HepG2 (cell line): ENCODE measurements around the gene ZBTB17. TPM values are rescaled to one million over a fixed set of nuclear protein-coding genes. Genes with fewer than 3 reads are reported as not detected.

ENCODE experiments used
- ETV5 ChIP-seq: IDR thresholded peaks from 2 replicates; pipeline ENCODE4 v1.6.1; 2018; ENCODE audit warnings: missing biosample characterization, missing genetic modification reagents, inconsistent platforms, borderline replicate concordance
- GATAD2A ChIP-seq: IDR thresholded peaks from 2 replicates; pipeline ENCODE4 v1.6.1; 2016
- GFI1 ChIP-seq: sonication (generic); formaldehyde crosslinking; IDR thresholded peaks from 2 replicates; pipeline ENCODE4 v1.5.0; 2020; ENCODE audit warnings: missing genetic modification reagents, mild to moderate bottlenecking, borderline replicate concordance
- HNRNPL ChIP-seq: fragments of 200-400 bp; formaldehyde crosslinking; IDR thresholded peaks from 2 replicates; pipeline ENCODE4 v1.6.1; 2017; ENCODE audit warnings: mild to moderate bottlenecking, low read depth, low read length
- KAT2B ChIP-seq: fragments of 150-350 bp; IDR thresholded peaks from 2 replicates; pipeline ENCODE4 v1.6.1; 2014; ENCODE audit warnings: low read depth, low read length, borderline replicate concordance
- KDM3A ChIP-seq: IDR thresholded peaks from 2 replicates; pipeline ENCODE4 v1.6.1; 2018; ENCODE audit warnings: low read depth, missing compliant biosample characterization
- KDM5B ChIP-seq: sonication (generic); formaldehyde crosslinking; IDR thresholded peaks from 2 replicates; pipeline ENCODE4 v1.4.0; 2020; ENCODE audit warnings: missing genetic modification reagents, mild to moderate bottlenecking, borderline replicate concordance
- KLF9 ChIP-seq: IDR thresholded peaks from 2 replicates; pipeline ENCODE4 v1.6.1; 2016; ENCODE audit warnings: low read depth
- PBX2 ChIP-seq: IDR thresholded peaks from 2 replicates; pipeline ENCODE4 v1.6.1; 2016; ENCODE audit warnings: control low read depth
- POLR2A ChIP-seq, 2 experiments: IDR thresholded peaks; 2 replicates each; pipeline ENCODE4 v1.6.1; 2011; ENCODE audit warnings: low read depth in 2 of 2, low read length in 2 of 2, mild to moderate bottlenecking in 1 of 2, moderate library complexity in 1 of 2; ENCODE audit not compliant: insufficient read depth in 1 of 2
- SMYD3 ChIP-seq: sonication (generic); formaldehyde crosslinking; IDR thresholded peaks from 2 replicates; pipeline ENCODE4 v1.8.1; 2023; ENCODE audit warnings: mild to moderate bottlenecking, missing genetic modification reagents
- TFE3 ChIP-seq: IDR thresholded peaks from 2 replicates; pipeline ENCODE4 v1.6.1; 2016
- YY1 ChIP-seq: IDR thresholded peaks from 2 replicates; pipeline ENCODE4 v1.6.1; 2011; ENCODE audit warnings: low read length, low read depth, moderate library complexity, mild to moderate bottlenecking; ENCODE audit not compliant: insufficient read depth, insufficient replicate concordance
- ZKSCAN1 ChIP-seq: fragments of 150-350 bp; IDR thresholded peaks from 2 replicates; pipeline ENCODE4 v1.6.1; 2014; ENCODE audit warnings: low read length
- ZSCAN21 ChIP-seq: sonication (generic); formaldehyde crosslinking; IDR thresholded peaks from 2 replicates; pipeline ENCODE4 v1.8.0; 2022; ENCODE audit warnings: mild to moderate bottlenecking, missing genetic modification reagents, moderate library complexity, borderline replicate concordance
- polyA plus RNA-seq, 8 experiments: library from polyadenylated mRNA; depleted of rRNA in 3 of 8; stranded (reverse) in 7 of 8; unstranded in 1 of 8; fragments of >200 nt; fragmentation: Illumina TruSeq in 4 of 8; extraction: Trizol in 4 of 8; gene quantifications; 2 replicates each; pipeline versions ENCODE4 v1.2.1 to v1.2.3, GENCODE V29; 2011 to 2016; ENCODE audit warnings: low read depth in 4 of 8, missing spikeins in 1 of 8, mixed read lengths in 1 of 8; ENCODE audit not compliant: insufficient read depth in 1 of 8
- total RNA-seq, 5 experiments: library from RNA; depleted of rRNA; stranded (reverse); fragments of >200 nt; fragmentation: Illumina TruSeq; extraction: Trizol; gene quantifications; 2 replicates each; pipeline ENCODE4 v1.2.3, GENCODE V29; 2016; ENCODE audit warnings: low read depth in 1 of 5
- TF ChIP-seq, protein P1 (sequence below): sonication (generic); formaldehyde crosslinking; conservative IDR thresholded peaks from 2 replicates; pipeline ENCODE4 v1.4.0; 2020; ENCODE audit warnings: mild to moderate bottlenecking, missing genetic modification reagents, moderate library complexity
- TF ChIP-seq, protein P2 (sequence below): IDR thresholded peaks from 2 replicates; pipeline ENCODE4 v1.6.1; 2012; ENCODE audit warnings: inconsistent platforms
- TF ChIP-seq, protein P3 (sequence below): sonication (generic); formaldehyde crosslinking; IDR thresholded peaks from 2 replicates; pipeline ENCODE4 v1.4.0; 2020; ENCODE audit warnings: mild to moderate bottlenecking, missing genetic modification reagents
- TF ChIP-seq, protein P4 (sequence below): sonication (generic); formaldehyde crosslinking; IDR thresholded peaks from 2 replicates; pipeline ENCODE4 v1.9.0; 2022; ENCODE audit warnings: missing genetic modification reagents, mild to moderate bottlenecking, borderline replicate concordance

ZBTB17 gene
- total and polyA plus RNA-seq, 2 of the 13 experiments (the other 11 are each of a cell fraction or from before 2014, with no cell fraction given), result 16.7 to 17.0 TPM

DNA sequence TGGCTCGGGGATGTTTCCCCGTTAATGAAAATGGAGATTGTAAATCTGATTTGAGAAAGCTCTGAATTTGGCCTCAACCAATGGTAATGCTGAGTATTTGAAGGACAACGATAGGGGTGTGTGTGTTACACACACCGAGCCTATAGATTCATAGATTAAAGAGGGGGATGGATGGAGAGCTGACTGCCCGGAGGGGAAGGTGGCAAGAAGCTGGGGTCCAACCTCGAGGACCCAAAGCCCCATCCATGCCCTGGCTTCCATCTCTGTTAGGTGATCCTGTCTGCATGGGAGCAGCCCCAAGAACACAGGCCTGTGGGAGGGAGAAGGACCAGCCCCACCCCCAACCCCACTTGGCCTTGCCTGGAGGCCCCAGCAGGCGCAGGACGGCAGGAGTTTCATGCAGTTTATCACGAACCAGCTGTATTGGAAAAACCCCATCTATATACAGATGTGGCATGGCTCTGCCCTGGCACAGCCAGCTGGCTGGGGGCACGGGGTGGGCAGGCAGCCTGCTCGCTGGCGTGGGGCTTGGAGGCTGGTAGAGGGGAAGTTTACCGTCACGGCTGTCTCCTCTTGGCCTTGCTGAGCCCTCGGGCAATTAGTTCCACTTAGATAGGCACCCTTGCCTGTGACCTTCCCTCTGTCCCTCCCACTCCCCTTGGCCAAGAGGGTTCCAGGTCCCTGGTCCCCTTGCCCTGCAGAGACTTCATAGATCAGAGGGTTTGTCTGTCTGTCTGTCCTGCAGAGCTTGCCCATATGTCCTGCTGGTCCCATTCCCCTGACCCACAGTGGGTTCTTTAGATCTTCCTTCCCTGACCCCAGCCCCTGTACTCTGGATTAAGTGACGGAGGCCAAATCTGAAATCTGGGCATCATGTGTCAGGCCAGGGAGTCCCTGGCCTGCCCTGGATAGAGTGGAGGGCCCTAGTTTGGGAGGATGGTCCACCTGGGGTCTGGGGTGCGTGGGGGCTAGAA, 38.9 kb upstream of the ZBTB17 start (continued):
- TF ChIP-seq, protein P1, sequence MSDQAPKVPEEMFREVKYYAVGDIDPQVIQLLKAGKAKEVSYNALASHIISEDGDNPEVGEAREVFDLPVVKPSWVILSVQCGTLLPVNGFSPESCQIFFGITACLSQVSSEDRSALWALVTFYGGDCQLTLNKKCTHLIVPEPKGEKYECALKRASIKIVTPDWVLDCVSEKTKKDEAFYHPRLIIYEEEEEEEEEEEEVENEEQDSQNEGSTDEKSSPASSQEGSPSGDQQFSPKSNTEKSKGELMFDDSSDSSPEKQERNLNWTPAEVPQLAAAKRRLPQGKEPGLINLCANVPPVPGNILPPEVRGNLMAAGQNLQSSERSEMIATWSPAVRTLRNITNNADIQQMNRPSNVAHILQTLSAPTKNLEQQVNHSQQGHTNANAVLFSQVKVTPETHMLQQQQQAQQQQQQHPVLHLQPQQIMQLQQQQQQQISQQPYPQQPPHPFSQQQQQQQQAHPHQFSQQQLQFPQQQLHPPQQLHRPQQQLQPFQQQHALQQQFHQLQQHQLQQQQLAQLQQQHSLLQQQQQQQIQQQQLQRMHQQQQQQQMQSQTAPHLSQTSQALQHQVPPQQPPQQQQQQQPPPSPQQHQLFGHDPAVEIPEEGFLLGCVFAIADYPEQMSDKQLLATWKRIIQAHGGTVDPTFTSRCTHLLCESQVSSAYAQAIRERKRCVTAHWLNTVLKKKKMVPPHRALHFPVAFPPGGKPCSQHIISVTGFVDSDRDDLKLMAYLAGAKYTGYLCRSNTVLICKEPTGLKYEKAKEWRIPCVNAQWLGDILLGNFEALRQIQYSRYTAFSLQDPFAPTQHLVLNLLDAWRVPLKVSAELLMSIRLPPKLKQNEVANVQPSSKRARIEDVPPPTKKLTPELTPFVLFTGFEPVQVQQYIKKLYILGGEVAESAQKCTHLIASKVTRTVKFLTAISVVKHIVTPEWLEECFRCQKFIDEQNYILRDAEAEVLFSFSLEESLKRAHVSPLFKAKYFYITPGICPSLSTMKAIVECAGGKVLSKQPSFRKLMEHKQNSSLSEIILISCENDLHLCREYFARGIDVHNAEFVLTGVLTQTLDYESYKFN (CRISPR knock-in tag), result 0 out of 2 replicates have a peak, but pooled peaks have one; percentile 14
- TF ChIP-seq GATAD2A (no peak), POLR2A (IDR thresholded peaks at IDR 0.05; ENCODE audit: insufficient read depth in 1 of 2, low read depth in 2 of 2, low read length in 2 of 2) (peak in 1 of 2 experiments; percentile 39; a peak in 1 of 4 replicates), GFI1 (0 out of 2 replicates have a peak, but pooled peaks have one; percentile 35), PBX2 (CRISPR knock-in tag) (no peak), ZKSCAN1 (no peak), TFE3 (CRISPR knock-in tag) (peak; percentile 47; the same call in 1 of the 2 replicates), HNRNPL (peak; percentile 91), KDM5B (CRISPR knock-in tag) (peak; percentile 58; the same call in 1 of the 2 replicates), KDM3A (CRISPR knock-in tag) (no peak), ETV5 (CRISPR knock-in tag) (no peak), KLF9 (CRISPR knock-in tag) (0 out of 2 replicates have a peak, but pooled peaks have one; percentile 40), KAT2B (no peak), SMYD3 (CRISPR knock-in tag) (no peak), ZSCAN21 (CRISPR knock-in tag) (0 out of 2 replicates have a peak, but pooled peaks have one; percentile 27), YY1 (peak; percentile 14)
- TF ChIP-seq, protein P2, sequence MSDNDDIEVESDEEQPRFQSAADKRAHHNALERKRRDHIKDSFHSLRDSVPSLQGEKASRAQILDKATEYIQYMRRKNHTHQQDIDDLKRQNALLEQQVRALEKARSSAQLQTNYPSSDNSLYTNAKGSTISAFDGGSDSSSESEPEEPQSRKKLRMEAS, result peak; percentile 82
- TF ChIP-seq, protein P3, sequence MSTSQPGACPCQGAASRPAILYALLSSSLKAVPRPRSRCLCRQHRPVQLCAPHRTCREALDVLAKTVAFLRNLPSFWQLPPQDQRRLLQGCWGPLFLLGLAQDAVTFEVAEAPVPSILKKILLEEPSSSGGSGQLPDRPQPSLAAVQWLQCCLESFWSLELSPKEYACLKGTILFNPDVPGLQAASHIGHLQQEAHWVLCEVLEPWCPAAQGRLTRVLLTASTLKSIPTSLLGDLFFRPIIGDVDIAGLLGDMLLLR (CRISPR knock-in tag), result 0 out of 2 replicates have a peak, but pooled peaks have one; percentile 42
- TF ChIP-seq, protein P4, sequence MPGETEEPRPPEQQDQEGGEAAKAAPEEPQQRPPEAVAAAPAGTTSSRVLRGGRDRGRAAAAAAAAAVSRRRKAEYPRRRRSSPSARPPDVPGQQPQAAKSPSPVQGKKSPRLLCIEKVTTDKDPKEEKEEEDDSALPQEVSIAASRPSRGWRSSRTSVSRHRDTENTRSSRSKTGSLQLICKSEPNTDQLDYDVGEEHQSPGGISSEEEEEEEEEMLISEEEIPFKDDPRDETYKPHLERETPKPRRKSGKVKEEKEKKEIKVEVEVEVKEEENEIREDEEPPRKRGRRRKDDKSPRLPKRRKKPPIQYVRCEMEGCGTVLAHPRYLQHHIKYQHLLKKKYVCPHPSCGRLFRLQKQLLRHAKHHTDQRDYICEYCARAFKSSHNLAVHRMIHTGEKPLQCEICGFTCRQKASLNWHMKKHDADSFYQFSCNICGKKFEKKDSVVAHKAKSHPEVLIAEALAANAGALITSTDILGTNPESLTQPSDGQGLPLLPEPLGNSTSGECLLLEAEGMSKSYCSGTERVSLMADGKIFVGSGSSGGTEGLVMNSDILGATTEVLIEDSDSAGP (CRISPR knock-in tag), result 0 out of 2 replicates have a peak, but pooled peaks have one; percentile 32
